Measurements from ENCODE around the gene CASP8AP2. TPM values are rescaled to one million over a fixed set of nuclear protein-coding genes. Genes with fewer than 3 reads are reported as not detected.
A peak's percentile ranks its signal among the peaks of the same experiment; 100 is the strongest.
"Not testable (repeated sequence)": the region's sequence is repeated elsewhere in the genome, so short reads cannot be mapped to it uniquely, and the experiment has no call there.

The CASP8AP2 gene
- total RNA-seq, 6 experiments from 2014 or later: 8.8 to 11.5 (median 10.8) TPM

GRCh38 chr6:89836639-89837222 lies 7.1 kb downstream of the CASP8AP2 start:
- H3K36me3 Mint-ChIP-seq (ENCODE audit: low read depth): peaks cover 31% of the 10 kb centered on the region
- H3K27me3 Mint-ChIP-seq (ENCODE audit: insufficient read depth): no peaks in the 10 kb centered on the region; the same call in 1 of the 2 replicates
- no peak overlapping the region for H3K4me3 Mint-ChIP-seq
- DNase-seq: no peak
- no peak for TF ChIP-seq CTCF (IDR thresholded peaks at IDR 0.05)
- H3K27ac Mint-ChIP-seq: no peak overlapping the region
- no peaks in the 10 kb centered on the region for H3K9me3 Mint-ChIP-seq
- H3K4me1 Mint-ChIP-seq (ENCODE audit: low read depth): peaks cover 17% of the 10 kb centered on the region

- no peak for DNase-seq
- Mint-ChIP-seq H3K27me3 (ENCODE audit: insufficient read depth) (no peaks in the 10 kb centered on the region; the same call in 1 of the 2 replicates), H3K27ac (no peak overlapping the region), H3K9me3 (no peaks in the 10 kb centered on the region), H3K36me3 (ENCODE audit: low read depth) (peaks cover 10% of the 10 kb centered on the region), H3K4me1 (ENCODE audit: low read depth) (peaks cover 26% of the 10 kb centered on the region), H3K4me3 (no peak overlapping the region)
- TF ChIP-seq CTCF (IDR thresholded peaks at IDR 0.05): no peak
Observed at GRCh38 chr6:89840538-89840937, 10.9 kb downstream of the CASP8AP2 start.

GRCh38 chr6:89842228-89842627 lies 12.5 kb downstream of the CASP8AP2 start:
- Mint-ChIP-seq H3K9me3 (no peaks in the 10 kb centered on the region), H3K36me3 (ENCODE audit: low read depth) (peaks cover 7% of the 10 kb centered on the region), H3K4me1 (ENCODE audit: low read depth) (peaks cover 23% of the 10 kb centered on the region), H3K27ac (peak overlapping the region; percentile 50), H3K4me3 (no peak overlapping the region), H3K27me3 (ENCODE audit: insufficient read depth) (no peaks in the 10 kb centered on the region; the same call in 1 of the 2 replicates)
- DNase-seq: peak; percentile 11
- TF ChIP-seq CTCF (IDR thresholded peaks at IDR 0.05): no peak

GRCh38 chr6:89843070-89843469 lies 13.4 kb downstream of the CASP8AP2 start:
- Mint-ChIP-seq H3K27ac (peak overlapping the region; percentile 17; the same call in 1 of the 2 replicates), H3K4me1 (ENCODE audit: low read depth) (peaks cover 23% of the 10 kb centered on the region), H3K9me3 (no peaks in the 10 kb centered on the region), H3K27me3 (ENCODE audit: insufficient read depth) (no peaks in the 10 kb centered on the region; the same call in 1 of the 2 replicates), H3K4me3 (peak overlapping the region; percentile 15), H3K36me3 (ENCODE audit: low read depth) (peaks cover 8% of the 10 kb centered on the region)
- no peak for TF ChIP-seq CTCF (IDR thresholded peaks at IDR 0.05)
- peak; percentile 16 for DNase-seq

GRCh38 chr6:89847513-89847912 lies 17.8 kb downstream of the CASP8AP2 start:
- H3K4me1 Mint-ChIP-seq (ENCODE audit: low read depth): peaks cover 14% of the 10 kb centered on the region
- not testable (repeated sequence) for H3K27ac Mint-ChIP-seq; DNase-seq; H3K4me3 Mint-ChIP-seq; H3K27me3 Mint-ChIP-seq (ENCODE audit: insufficient read depth); H3K36me3 Mint-ChIP-seq (ENCODE audit: low read depth); H3K9me3 Mint-ChIP-seq

- no peak for TF ChIP-seq CTCF (IDR thresholded peaks at IDR 0.05)
- Mint-ChIP-seq H3K36me3 (ENCODE audit: low read depth) (peaks cover 15% of the 10 kb centered on the region; the same call in 1 of the 2 replicates), H3K4me3 (peak overlapping the region; percentile 16; the same call in 1 of the 2 replicates), H3K27me3 (ENCODE audit: insufficient read depth) (no peaks in the 10 kb centered on the region; the same call in 1 of the 2 replicates), H3K4me1 (ENCODE audit: low read depth) (peaks cover 13% of the 10 kb centered on the region), H3K9me3 (no peaks in the 10 kb centered on the region), H3K27ac (peak overlapping the region; percentile 48; the same call in 1 of the 2 replicates)
- DNase-seq: peak; percentile 57
Observed at GRCh38 chr6:89853068-89853467, 23.4 kb downstream of the CASP8AP2 start.
